Suprapubic skin (tissue), 4 donors: Measurements from ENCODE around the gene GFRA4. TPM values are rescaled to one million over a fixed set of nuclear protein-coding genes. Genes with fewer than 3 reads are reported as not detected.

Experiments
- DNase-seq, 2 donors: peaks; one replicate each; pipeline ENCODE4 v3.0.0-alpha.2; 2019; ENCODE audit warnings: low spot score in 2 of 2
- H3K27ac ChIP-seq: fragments of 200-600 bp; sonication (generic); one replicate; pipeline ENCODE4 v1.5.1; 2019
- H3K27me3 ChIP-seq: fragments of 200-600 bp; sonication (generic); one replicate; pipeline ENCODE4 v1.5.1; 2019
- H3K36me3 ChIP-seq: fragments of 200-600 bp; sonication (generic); one replicate; pipeline ENCODE4 v1.5.1; 2019
- H3K4me1 ChIP-seq: fragments of 200-600 bp; sonication (generic); one replicate; pipeline ENCODE4 v1.5.1; 2019
- H3K4me3 ChIP-seq: fragments of 200-600 bp; sonication (generic); one replicate; pipeline ENCODE4 v1.5.1; 2019; ENCODE audit warnings: mild to moderate bottlenecking
- H3K9me3 ChIP-seq: fragments of 200-600 bp; sonication (generic); one replicate; pipeline ENCODE4 v1.5.1; 2019
- EP300 ChIP-seq: sonication (generic); formaldehyde crosslinking; IDR thresholded peaks from one replicate; pipeline ENCODE4 v1.6.1; 2017; ENCODE audit warnings: antibody characterized with exemption
- POLR2A ChIP-seq, 2 donors: fragments of 450-650 bp; IDR thresholded peaks; one replicate each; pipeline ENCODE4 v1.6.1; 2017; ENCODE audit warnings: antibody characterized with exemption in 2 of 2, mild to moderate bottlenecking in 2 of 2, moderate library complexity in 2 of 2
- POLR2AphosphoS5 ChIP-seq, 3 donors: sonication (generic); formaldehyde crosslinking; IDR thresholded peaks; one replicate each; pipeline ENCODE4 v1.6.1; 2017; ENCODE audit warnings: antibody characterized with exemption in 3 of 3
- WGBS: methylation state at CpG from one replicate; pipeline ENCODE4 v1.1.5; 2018; 5-methylcytosine and 5-hydroxymethylcytosine counted together
- total RNA-seq, 4 donors: library from RNA; depleted of rRNA; stranded (reverse); fragments of >200 nt; gene quantifications; one replicate each; pipeline ENCODE4 v1.1.0, GENCODE V29; 2016
- TF ChIP-seq, protein P1 (sequence below), 2 donors: fragments of 200-600 bp in 1 of 2; fragments of 450-650 bp in 1 of 2; sonication (generic) in 1 of 2; IDR thresholded peaks; one replicate each; pipeline ENCODE4 v1.5.1; 2016 to 2019; ENCODE audit warnings: antibody characterized with exemption in 2 of 2, mild to moderate bottlenecking in 1 of 2, moderate library complexity in 1 of 2

Gene GFRA4
- total RNA-seq, 4 donors from 2014 or later, result not detected

GRCh38 chr20:3655131-3655405 is 8.1 kb downstream of the GFRA4 start:
- peak; percentile 55 to 61 for DNase-seq
- Histone ChIP-seq H3K27me3 (peaks cover 24% of the 10 kb centered on the region), H3K4me3 (no peak overlapping the region), H3K9me3 (no peaks in the 10 kb centered on the region), H3K27ac (no peak overlapping the region), H3K36me3 (peaks cover 4% of the 10 kb centered on the region), H3K4me1 (no peaks in the 10 kb centered on the region)
- TF ChIP-seq, protein P1, sequence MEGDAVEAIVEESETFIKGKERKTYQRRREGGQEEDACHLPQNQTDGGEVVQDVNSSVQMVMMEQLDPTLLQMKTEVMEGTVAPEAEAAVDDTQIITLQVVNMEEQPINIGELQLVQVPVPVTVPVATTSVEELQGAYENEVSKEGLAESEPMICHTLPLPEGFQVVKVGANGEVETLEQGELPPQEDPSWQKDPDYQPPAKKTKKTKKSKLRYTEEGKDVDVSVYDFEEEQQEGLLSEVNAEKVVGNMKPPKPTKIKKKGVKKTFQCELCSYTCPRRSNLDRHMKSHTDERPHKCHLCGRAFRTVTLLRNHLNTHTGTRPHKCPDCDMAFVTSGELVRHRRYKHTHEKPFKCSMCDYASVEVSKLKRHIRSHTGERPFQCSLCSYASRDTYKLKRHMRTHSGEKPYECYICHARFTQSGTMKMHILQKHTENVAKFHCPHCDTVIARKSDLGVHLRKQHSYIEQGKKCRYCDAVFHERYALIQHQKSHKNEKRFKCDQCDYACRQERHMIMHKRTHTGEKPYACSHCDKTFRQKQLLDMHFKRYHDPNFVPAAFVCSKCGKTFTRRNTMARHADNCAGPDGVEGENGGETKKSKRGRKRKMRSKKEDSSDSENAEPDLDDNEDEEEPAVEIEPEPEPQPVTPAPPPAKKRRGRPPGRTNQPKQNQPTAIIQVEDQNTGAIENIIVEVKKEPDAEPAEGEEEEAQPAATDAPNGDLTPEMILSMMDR (IDR thresholded peaks at IDR 0.05), result no peak
- no peak for TF ChIP-seq POLR2AphosphoS5 (IDR thresholded peaks at IDR 0.05)
- TF ChIP-seq EP300, result no peak
- TF ChIP-seq POLR2A (IDR thresholded peaks at IDR 0.05), result no peak
- 90% methylated on average over 3 of the region's 4 CpGs for WGBS

- no peak overlapping the region for H3K4me3 ChIP-seq
- H3K36me3 ChIP-seq, result peaks cover 6% of the 10 kb centered on the region
- TF ChIP-seq POLR2A (IDR thresholded peaks at IDR 0.05) (no peak), POLR2AphosphoS5 (IDR thresholded peaks at IDR 0.05) (no peak)
- TF ChIP-seq, protein P1 (IDR thresholded peaks at IDR 0.05), result no peak
- H3K9me3 ChIP-seq, result no peaks in the 10 kb centered on the region
- H3K27ac ChIP-seq, result no peak overlapping the region
- DNase-seq, result peak in 1 of 2 donors; percentile 22
- peaks cover 19% of the 10 kb centered on the region for H3K27me3 ChIP-seq
- 72% methylated on average over 17 of the region's 17 CpGs for WGBS
- H3K4me1 ChIP-seq, result no peaks in the 10 kb centered on the region
Observed at GRCh38 chr20:3654326-3655130, 8.7 kb downstream of the GFRA4 start.

DNA sequence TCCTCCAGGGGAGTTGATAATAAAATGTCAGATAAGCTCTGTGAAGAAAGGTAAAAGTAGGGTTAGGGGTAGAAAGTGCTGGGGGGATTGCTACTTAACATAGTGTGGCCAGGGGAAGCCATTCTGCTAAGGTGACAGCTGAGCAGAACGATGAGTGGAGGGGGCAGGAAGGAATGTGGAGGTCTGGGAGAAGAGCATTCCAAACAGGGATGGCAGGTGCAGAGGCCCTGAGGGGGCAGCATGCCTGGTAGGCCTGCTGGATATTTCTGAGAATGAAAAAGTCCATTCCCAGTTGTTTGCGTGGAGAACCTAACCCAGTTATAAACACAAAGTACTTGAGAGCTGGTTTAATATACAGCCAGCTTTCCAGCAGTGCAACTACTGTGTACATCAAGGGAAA is 9.3 kb downstream of the GFRA4 start:
- DNase-seq, result peak in 1 of 2 donors; percentile 16
- no peaks in the 10 kb centered on the region for H3K4me1 ChIP-seq
- H3K4me3 ChIP-seq, result no peak overlapping the region
- H3K27ac ChIP-seq, result no peak overlapping the region
- TF ChIP-seq, protein P1 (IDR thresholded peaks at IDR 0.05), result no peak
- TF ChIP-seq EP300 (no peak), POLR2AphosphoS5 (IDR thresholded peaks at IDR 0.05) (no peak), POLR2A (IDR thresholded peaks at IDR 0.05) (no peak)
- WGBS, result 60% methylated on average over 2 of the region's 2 CpGs
- H3K9me3 ChIP-seq, result no peaks in the 10 kb centered on the region
- H3K27me3 ChIP-seq, result peaks cover 15% of the 10 kb centered on the region
- H3K36me3 ChIP-seq, result peaks cover 12% of the 10 kb centered on the region

DNA sequence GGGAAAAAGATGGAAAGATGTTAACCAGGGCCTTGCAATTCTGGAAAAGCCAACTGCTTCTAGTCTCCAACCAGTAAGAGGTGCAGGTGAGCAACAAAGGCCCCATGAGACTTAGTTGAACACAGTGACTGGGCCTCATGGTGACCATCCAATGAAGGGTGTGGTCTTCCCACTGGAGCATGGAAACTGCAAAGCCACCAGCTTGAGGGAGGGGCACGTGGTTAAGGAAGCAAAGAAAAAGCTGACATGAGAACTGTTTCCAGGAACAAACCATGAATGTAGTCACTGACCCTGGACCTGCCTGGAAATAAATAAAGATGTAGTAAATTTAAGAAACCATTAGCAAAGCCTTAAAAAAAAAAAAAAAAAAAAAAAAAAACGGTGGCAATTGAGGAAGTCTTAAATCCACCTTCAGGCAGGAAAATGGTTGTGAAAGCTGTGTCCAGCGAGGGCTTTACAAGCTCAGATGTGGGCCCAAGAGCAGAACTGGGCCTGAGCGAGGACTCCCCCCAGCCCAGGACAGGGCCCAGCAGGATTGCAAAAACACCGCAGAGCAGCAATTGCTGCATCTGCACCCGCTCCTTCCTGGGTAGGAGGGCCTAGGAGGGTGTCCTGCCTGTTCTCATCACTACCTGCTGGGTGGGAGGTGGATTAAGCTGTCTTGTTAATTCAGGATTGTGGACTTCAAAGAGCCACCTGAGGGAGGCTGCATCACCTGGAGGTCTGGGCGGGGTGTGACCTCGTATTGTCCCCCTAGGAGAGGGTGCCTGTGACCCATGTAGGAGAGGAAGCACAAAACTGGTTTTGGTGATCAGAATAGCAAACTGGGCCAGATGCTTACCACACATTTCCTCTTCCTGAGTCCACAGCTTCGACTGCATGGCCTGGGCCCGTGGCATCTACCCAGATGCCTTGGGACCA is 10.3 kb downstream of the GFRA4 start:
- peak in 1 of 2 donors; percentile 26 for DNase-seq
- Histone ChIP-seq H3K4me3 (no peak overlapping the region), H3K27ac (no peak overlapping the region), H3K4me1 (no peaks in the 10 kb centered on the region), H3K27me3 (peaks cover 6% of the 10 kb centered on the region), H3K36me3 (peaks cover 22% of the 10 kb centered on the region), H3K9me3 (no peaks in the 10 kb centered on the region)
- TF ChIP-seq, protein P1 (IDR thresholded peaks at IDR 0.05), result no peak
- TF ChIP-seq POLR2A (IDR thresholded peaks at IDR 0.05), result no peak
- TF ChIP-seq POLR2AphosphoS5 (IDR thresholded peaks at IDR 0.05), result no peak
- no peak for TF ChIP-seq EP300
- WGBS, result 72% methylated on average over 8 of the region's 10 CpGs

- H3K4me1 ChIP-seq, result no peaks in the 10 kb centered on the region
- H3K36me3 ChIP-seq, result peaks cover 29% of the 10 kb centered on the region
- H3K9me3 ChIP-seq, result no peaks in the 10 kb centered on the region
- no peak overlapping the region for H3K4me3 ChIP-seq
- H3K27me3 ChIP-seq, result no peaks in the 10 kb centered on the region
- H3K27ac ChIP-seq, result no peak overlapping the region
- peak in 1 of 2 donors; percentile 21 for DNase-seq
- WGBS, result 90% methylated on average over 9 of the region's 9 CpGs
- TF ChIP-seq, protein P1 (IDR thresholded peaks at IDR 0.05), result no peak
- no peak for TF ChIP-seq EP300
- no peak for TF ChIP-seq POLR2AphosphoS5 (IDR thresholded peaks at IDR 0.05)
- TF ChIP-seq POLR2A (IDR thresholded peaks at IDR 0.05), result no peak
Observed at GRCh38 chr20:3652221-3652620, 11.0 kb downstream of the GFRA4 start.
